GM18907 (cell line): ENCODE results near the gene CD8B.
A peak's percentile ranks its signal among the peaks of the same experiment; 100 is the strongest.
"Not testable (repeated sequence)": the region's sequence is repeated elsewhere in the genome, so short reads cannot be mapped to it uniquely, and the experiment has no call there.

Experiments
- ATAC-seq: cut with Tn5 transposase; IDR thresholded peaks from one replicate; pipeline ENCODE4 v1.9.1; 2021; ENCODE audit warnings: mild to moderate bottlenecking, moderate library complexity; ENCODE audit not compliant: unreplicated experiment

The CD8B gene

GRCh38 chr2:86836915-86837695, 24.6 kb downstream of the CD8B start:
- ATAC-seq: not testable (repeated sequence)

GRCh38 chr2:86835548-86835889, 26.2 kb downstream of the CD8B start:
- not testable (repeated sequence) for ATAC-seq

- ATAC-seq: no peak
Measured at GRCh38 chr2:86833315-86833714, 28.4 kb downstream of the CD8B start.

- ATAC-seq: no peak
Measured at GRCh38 chr2:86832334-86833096, 29.2 kb downstream of the CD8B start.

GRCh38 chr2:86831537-86831936, 30.1 kb downstream of the CD8B start:
- no peak for ATAC-seq

GRCh38 chr2:86826951-86827350, 34.7 kb downstream of the CD8B start:
- ATAC-seq: no peak

- ATAC-seq: no peak
Measured at GRCh38 chr2:86825693-86826381, 35.8 kb downstream of the CD8B start.

GRCh38 chr2:86825036-86825692, 36.5 kb downstream of the CD8B start:
- ATAC-seq: no peak

GRCh38 chr2:86822668-86823345, 38.9 kb downstream of the CD8B start:
- ATAC-seq: no peak

- no peak for ATAC-seq
Measured at GRCh38 chr2:86821842-86822241, 39.8 kb downstream of the CD8B start.

- ATAC-seq: no peak
Measured at GRCh38 chr2:86821306-86821705, 40.4 kb downstream of the CD8B start.

- ATAC-seq: no peak
Measured at GRCh38 chr2:86818957-86819356, 42.7 kb downstream of the CD8B start.

- ATAC-seq: no peak
Measured at GRCh38 chr2:86818114-86818801, 43.4 kb downstream of the CD8B start.

- ATAC-seq: no peak
Measured at GRCh38 chr2:86815611-86816010, 46.1 kb downstream of the CD8B start.

- no peak for ATAC-seq
Measured at GRCh38 chr2:86809481-86810121, 52.1 kb downstream of the CD8B start.

GRCh38 chr2:86808315-86809161, 53.1 kb downstream of the CD8B start:
- peak; percentile 96 for ATAC-seq

- ATAC-seq: peak; percentile 39
Measured at GRCh38 chr2:86807468-86808275, 54.0 kb downstream of the CD8B start.

- no peak for ATAC-seq
Measured at GRCh38 chr2:86807133-86807467, 54.6 kb downstream of the CD8B start.
